Measurements from ENCODE around the gene FBXO28.

- TF ChIP-seq CTCF (optimal IDR thresholded peaks at IDR 0.05 in 1 of 3, IDR thresholded peaks at IDR 0.05 in 1 of 3, conservative IDR thresholded peaks at IDR 0.05 in 1 of 3; ENCODE audit: extremely low read depth in 1 of 3, insufficient read depth in 2 of 3, low read length in 3 of 3) (no peak), EZH2 (IDR thresholded peaks at IDR 0.05; ENCODE audit: low read length) (no peak)
Observed at GRCh38 chr1:224131253-224131652, 17.3 kb downstream of the FBXO28 start.

Data from keratinocyte (primary cell).